K562 (cell line): Measurements from ENCODE around the gene SAMD4A. TPM values are rescaled to one million over a fixed set of nuclear protein-coding genes. Genes with fewer than 3 reads are reported as not detected.
A peak's percentile ranks its signal among the peaks of the same experiment; 100 is the strongest.

Experiments
- BMI1 ChIP-seq: fragments of 150-350 bp; IDR thresholded peaks from 2 replicates; pipeline ENCODE4 v1.6.1; 2014; ENCODE audit warnings: low read length
- CHCHD3 ChIP-seq: fragments of 250-450 bp; sonication (Bioruptor Pico); IDR thresholded peaks from 2 replicates; pipeline ENCODE4 v2.1.2; 2022; ENCODE audit warnings: mild to moderate bottlenecking
- CHD1 ChIP-seq: fragments of 200-600 bp; sonication (generic); IDR thresholded peaks from one replicate; pipeline ENCODE4 v1.6.1; 2012; ENCODE audit warnings: mild to moderate bottlenecking, moderate library complexity, low read length, inconsistent platforms
- DPF2 ChIP-seq: fragments of 450-650 bp; IDR thresholded peaks from 2 replicates; pipeline ENCODE4 v1.6.1; 2016
- HNRNPH1 ChIP-seq: fragments of 200-400 bp; formaldehyde crosslinking; optimal IDR thresholded peaks from 2 replicates; pipeline ENCODE3; 2017; ENCODE audit warnings: low read depth, mild to moderate bottlenecking, low read length, moderate library complexity
- JUND ChIP-seq, 2 experiments: IDR thresholded peaks; 2 replicates in 1 of 2; 3 replicates in 1 of 2; pipeline ENCODE4 v1.6.1; 2011; ENCODE audit warnings: borderline replicate concordance in 2 of 2, low read depth in 2 of 2, low read length in 2 of 2, improper control_type of control experiment in 1 of 2, missing biosample characterization in 1 of 2, missing genetic modification characterization in 1 of 2, missing genetic modification reagents in 1 of 2
- KLF16 ChIP-seq: IDR thresholded peaks from 2 replicates; pipeline ENCODE4 v1.6.1; 2016; ENCODE audit warnings: antibody characterized with exemption
- LARP7 ChIP-seq: fragments of 450-650 bp; IDR thresholded peaks from 2 replicates; pipeline ENCODE4 v1.6.1; 2016
- MCM7 ChIP-seq, 2 experiments: fragments of 450-650 bp; IDR thresholded peaks; 2 replicates each; pipeline ENCODE4 v1.6.1; 2016 to 2018
- NBN ChIP-seq: fragments of 450-650 bp; IDR thresholded peaks from 2 replicates; pipeline ENCODE4 v1.6.1; 2016; ENCODE audit warnings: low read depth, mild to moderate bottlenecking
- NCOR1 ChIP-seq: fragments of 450-650 bp; IDR thresholded peaks from 2 replicates; pipeline ENCODE4 v1.6.1; 2016; ENCODE audit warnings: mild to moderate bottlenecking, moderate library complexity
- NFIC ChIP-seq: fragments of 450-650 bp; IDR thresholded peaks from 2 replicates; pipeline ENCODE4 v1.6.1; 2017; ENCODE audit warnings: mild to moderate bottlenecking, inconsistent platforms
- NR1H2 ChIP-seq: sonication (generic); formaldehyde crosslinking; IDR thresholded peaks from 2 replicates; pipeline ENCODE4 v1.4.0; 2020; ENCODE audit warnings: mild to moderate bottlenecking, missing genetic modification reagents
- POLR3A ChIP-seq: IDR thresholded peaks from 2 replicates; pipeline ENCODE4 v1.6.1; 2011; ENCODE audit warnings: borderline replicate concordance, mild to moderate bottlenecking, moderate library complexity; ENCODE audit not compliant: insufficient read length, insufficient read depth; ENCODE audit errors: extremely low read depth
- PRPF4 ChIP-seq: fragments of 200-400 bp; formaldehyde crosslinking; IDR thresholded peaks from one replicate; pipeline ENCODE4 v1.6.1; 2017; ENCODE audit warnings: low read length, low read depth, mild to moderate bottlenecking; ENCODE audit not compliant: insufficient read depth, poor library complexity, severe bottlenecking
- RBFOX2 ChIP-seq: fragments of 200-400 bp; formaldehyde crosslinking; IDR thresholded peaks from 2 replicates; pipeline ENCODE4 v1.6.1; 2017; ENCODE audit warnings: low read depth, mild to moderate bottlenecking, low read length, moderate library complexity
- SMARCA4 ChIP-seq: fragments of 450-650 bp; IDR thresholded peaks from 2 replicates; pipeline ENCODE4 v1.6.1; 2016
- SMARCC2 ChIP-seq: fragments of 450-650 bp; IDR thresholded peaks from 2 replicates; pipeline ENCODE4 v1.6.1; 2017; ENCODE audit warnings: antibody characterized with exemption, moderate library complexity, mild to moderate bottlenecking, low read depth
- SMARCE1 ChIP-seq: fragments of 450-650 bp; IDR thresholded peaks from 2 replicates; pipeline ENCODE4 v1.7.1; 2016; ENCODE audit warnings: mild to moderate bottlenecking
- TAF7 ChIP-seq: fragments of 450-650 bp; IDR thresholded peaks from 2 replicates; pipeline ENCODE4 v1.6.1; 2016; ENCODE audit warnings: missing genetic modification characterization, missing compliant biosample characterization
- TEAD4 ChIP-seq, 2 experiments: sonication (generic) in 1 of 2; formaldehyde crosslinking in 1 of 2; IDR thresholded peaks; 2 replicates each; pipeline versions ENCODE4 v1.6.1 to v1.8.0; 2012 to 2022; ENCODE audit warnings: borderline replicate concordance in 1 of 2, inconsistent platforms in 1 of 2, low read length in 1 of 2, mild to moderate bottlenecking in 1 of 2, missing genetic modification reagents in 1 of 2
- THRAP3 ChIP-seq: fragments of 450-650 bp; IDR thresholded peaks from 2 replicates; pipeline ENCODE4 v1.6.1; 2016; ENCODE audit warnings: mild to moderate bottlenecking, inconsistent platforms, borderline replicate concordance
- polyA plus RNA-seq, 8 experiments: library from polyadenylated mRNA; depleted of rRNA in 4 of 8; stranded (reverse) in 5 of 8; unstranded in 3 of 8; fragments of >200 nt; fragmentation: Nextera tagmentation in 2 of 8; fragmentation: Illumina TruSeq in 1 of 8; extraction: Ambion mirVana in 2 of 8; extraction: Trizol in 1 of 8; gene quantifications; 2 replicates each; pipeline versions ENCODE4 v1.2.1 to v1.2.3, GENCODE V29; 2011 to 2014; ENCODE audit warnings: inconsistent platforms in 1 of 8, missing spikeins in 1 of 8
- total RNA-seq, 7 experiments: library from RNA; depleted of rRNA in 6 of 7; stranded (reverse); fragments of >200 nt in 6 of 7; fragmentation: Illumina TruSeq in 2 of 7; extraction: Trizol in 2 of 7; gene quantifications; 2 replicates each; pipeline versions ENCODE4 v1.2.1 to v1.2.3, GENCODE V29; 2011 to 2021; ENCODE audit warnings: low replicate concordance in 1 of 7
- TF ChIP-seq, protein P1 (sequence below): fragments of 450-650 bp; IDR thresholded peaks from 2 replicates; pipeline ENCODE4 v1.6.1; 2017; ENCODE audit warnings: mild to moderate bottlenecking, moderate library complexity
- TF ChIP-seq, protein P2 (sequence below), 2 experiments: fragments of 200-800 bp in 1 of 2; sonication (Bioruptor generic) in 1 of 2; sonication (generic) in 1 of 2; formaldehyde crosslinking in 1 of 2; IDR thresholded peaks in 1 of 2; conservative IDR thresholded peaks in 1 of 2; 2 replicates each; pipeline versions ENCODE4 v1.5.0 to v1.6.1; 2016 to 2020; ENCODE audit warnings: missing compliant biosample characterization in 1 of 2, missing genetic modification characterization in 1 of 2, missing genetic modification reagents in 1 of 2
- TF ChIP-seq, protein P3 (sequence below): sonication (generic); IDR thresholded peaks from 2 replicates; pipeline ENCODE4 v1.6.1; 2016

SAMD4A gene
- total and polyA plus RNA-seq, 9 of the 15 experiments (the other 6 are each of a cell fraction or from before 2014, with no cell fraction given) = 0.66 to 6.8 (median 3.3) TPM

DNA sequence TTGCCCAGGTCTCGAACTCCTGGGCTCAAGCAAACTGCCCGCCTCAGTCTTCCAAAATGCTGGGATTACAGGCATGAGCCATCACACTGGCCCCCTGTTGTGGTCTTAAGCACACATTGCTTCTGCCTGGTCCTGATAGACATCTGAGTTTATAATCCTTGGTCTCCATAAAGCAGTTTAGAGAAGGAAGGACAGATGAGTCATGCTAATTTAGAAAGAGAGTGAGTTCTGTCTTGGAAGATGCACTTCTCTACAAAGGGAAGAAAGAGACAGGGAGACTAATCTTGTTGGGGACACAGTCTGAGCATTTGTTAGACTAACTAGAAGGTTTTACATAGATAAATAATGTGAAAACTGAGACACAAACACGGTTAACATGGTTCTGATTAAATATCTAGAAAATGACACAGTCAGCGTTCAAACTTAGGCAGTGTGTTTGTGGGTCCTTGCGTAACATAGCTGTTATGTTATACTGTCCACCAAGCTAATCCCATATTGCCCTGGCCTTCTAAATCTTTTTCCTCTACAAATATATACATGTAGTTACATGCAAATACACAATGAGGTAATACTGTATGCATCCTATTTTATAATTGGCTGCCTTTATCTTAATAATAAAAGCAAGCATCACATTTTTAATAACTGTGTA lies 31.0 kb downstream of the SAMD4A start (continued):
- TF ChIP-seq, protein P1, sequence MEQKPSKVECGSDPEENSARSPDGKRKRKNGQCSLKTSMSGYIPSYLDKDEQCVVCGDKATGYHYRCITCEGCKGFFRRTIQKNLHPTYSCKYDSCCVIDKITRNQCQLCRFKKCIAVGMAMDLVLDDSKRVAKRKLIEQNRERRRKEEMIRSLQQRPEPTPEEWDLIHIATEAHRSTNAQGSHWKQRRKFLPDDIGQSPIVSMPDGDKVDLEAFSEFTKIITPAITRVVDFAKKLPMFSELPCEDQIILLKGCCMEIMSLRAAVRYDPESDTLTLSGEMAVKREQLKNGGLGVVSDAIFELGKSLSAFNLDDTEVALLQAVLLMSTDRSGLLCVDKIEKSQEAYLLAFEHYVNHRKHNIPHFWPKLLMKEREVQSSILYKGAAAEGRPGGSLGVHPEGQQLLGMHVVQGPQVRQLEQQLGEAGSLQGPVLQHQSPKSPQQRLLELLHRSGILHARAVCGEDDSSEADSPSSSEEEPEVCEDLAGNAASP = no peak
- TF ChIP-seq JUND (IDR thresholded peaks at IDR 0.05; ENCODE audit: borderline replicate concordance, low read depth, low read length) (peak; percentile 88), JUND (tag; IDR thresholded peaks at IDR 0.05; ENCODE audit: borderline replicate concordance, low read depth, low read length) (peak; percentile 79; the same call in 2 of the 3 replicates), NBN (no peak), SMARCA4 (peak; percentile 77), BMI1 (no peak), MCM7 (IDR thresholded peaks at IDR 0.05) (no peak), DPF2 (peak; percentile 81), KLF16 (peak; percentile 52; the same call in 1 of the 2 replicates), SMARCE1 (peak; percentile 81), THRAP3 (no peak), NFIC (peak; percentile 34; the same call in 1 of the 2 replicates), HNRNPH1 (no peak), SMARCC2 (peak; percentile 44; the same call in 1 of the 2 replicates), RBFOX2 (no peak), LARP7 (no peak), CHCHD3 (CRISPR knock-in tag) (no peak), POLR3A (no peak), TAF7 (tag) (no peak), CHD1 (no peak), NR1H2 (CRISPR knock-in tag) (no peak), NCOR1 (peak; percentile 65), TEAD4 (IDR thresholded peaks at IDR 0.05; ENCODE audit: low read length) (peak; percentile 76), TEAD4 (CRISPR knock-in tag; IDR thresholded peaks at IDR 0.05; ENCODE audit: borderline replicate concordance) (no peak), PRPF4 (no peak)
- TF ChIP-seq, protein P2, sequence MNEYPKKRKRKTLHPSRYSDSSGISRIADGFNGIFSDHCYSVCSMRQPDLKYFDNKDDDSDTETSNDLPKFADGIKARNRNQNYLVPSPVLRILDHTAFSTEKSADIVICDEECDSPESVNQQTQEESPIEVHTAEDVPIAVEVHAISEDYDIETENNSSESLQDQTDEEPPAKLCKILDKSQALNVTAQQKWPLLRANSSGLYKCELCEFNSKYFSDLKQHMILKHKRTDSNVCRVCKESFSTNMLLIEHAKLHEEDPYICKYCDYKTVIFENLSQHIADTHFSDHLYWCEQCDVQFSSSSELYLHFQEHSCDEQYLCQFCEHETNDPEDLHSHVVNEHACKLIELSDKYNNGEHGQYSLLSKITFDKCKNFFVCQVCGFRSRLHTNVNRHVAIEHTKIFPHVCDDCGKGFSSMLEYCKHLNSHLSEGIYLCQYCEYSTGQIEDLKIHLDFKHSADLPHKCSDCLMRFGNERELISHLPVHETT (CRISPR knock-in tag; conservative IDR thresholded peaks at IDR 0.05 in 1 of 2, IDR thresholded peaks at IDR 0.05 in 1 of 2) = no peak
- TF ChIP-seq, protein P3, sequence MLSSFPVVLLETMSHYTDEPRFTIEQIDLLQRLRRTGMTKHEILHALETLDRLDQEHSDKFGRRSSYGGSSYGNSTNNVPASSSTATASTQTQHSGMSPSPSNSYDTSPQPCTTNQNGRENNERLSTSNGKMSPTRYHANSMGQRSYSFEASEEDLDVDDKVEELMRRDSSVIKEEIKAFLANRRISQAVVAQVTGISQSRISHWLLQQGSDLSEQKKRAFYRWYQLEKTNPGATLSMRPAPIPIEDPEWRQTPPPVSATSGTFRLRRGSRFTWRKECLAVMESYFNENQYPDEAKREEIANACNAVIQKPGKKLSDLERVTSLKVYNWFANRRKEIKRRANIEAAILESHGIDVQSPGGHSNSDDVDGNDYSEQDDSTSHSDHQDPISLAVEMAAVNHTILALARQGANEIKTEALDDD = peak; percentile 95
